Amniotic stem cell (primary cell): Measurements from ENCODE around the gene CFAP77.
"Not testable (repeated sequence)": the region's sequence is repeated elsewhere in the genome, so short reads cannot be mapped to it uniquely, and the experiment has no call there.

Experiments used
- DNase-seq: peaks from one replicate; lab custom pipeline; 2025; lab: John Stamatoyannopoulos, UW

Gene CFAP77

GRCh38 chr9:132409828-132410528, at the start of gene CFAP77:
CFAP77 (plus strand) TSS chr9:132410211; CDS start chr9:132410272, 61 bp downstream.
- DNase-seq, result no peak

- DNase-seq, result no peak
Measured at GRCh38 chr9:132364068-132364467, 45.9 kb upstream of the CFAP77 start.

- no peak for DNase-seq
Measured at GRCh38 chr9:132365986-132366385, 44.0 kb upstream of the CFAP77 start.

DNA sequence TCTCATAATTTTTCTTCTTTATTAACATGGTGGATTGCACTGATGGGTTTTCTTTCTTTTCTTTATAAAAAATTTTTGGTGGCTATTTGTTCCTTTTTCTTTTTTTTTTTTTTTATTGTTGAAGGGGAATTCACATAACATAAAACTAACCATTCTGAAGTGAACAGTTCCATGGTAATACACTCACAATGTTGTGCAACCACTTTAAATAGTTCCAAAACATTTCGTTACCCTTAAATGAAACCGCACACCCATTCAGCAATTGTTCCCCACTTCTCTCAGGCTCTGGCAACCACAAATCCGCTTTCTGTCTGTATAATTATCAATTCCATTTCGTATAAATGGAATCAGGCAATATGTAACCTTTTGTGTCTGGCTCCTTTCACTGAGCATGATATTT, 43.5 kb upstream of the CFAP77 start:
- DNase-seq, result no peak

DNA sequence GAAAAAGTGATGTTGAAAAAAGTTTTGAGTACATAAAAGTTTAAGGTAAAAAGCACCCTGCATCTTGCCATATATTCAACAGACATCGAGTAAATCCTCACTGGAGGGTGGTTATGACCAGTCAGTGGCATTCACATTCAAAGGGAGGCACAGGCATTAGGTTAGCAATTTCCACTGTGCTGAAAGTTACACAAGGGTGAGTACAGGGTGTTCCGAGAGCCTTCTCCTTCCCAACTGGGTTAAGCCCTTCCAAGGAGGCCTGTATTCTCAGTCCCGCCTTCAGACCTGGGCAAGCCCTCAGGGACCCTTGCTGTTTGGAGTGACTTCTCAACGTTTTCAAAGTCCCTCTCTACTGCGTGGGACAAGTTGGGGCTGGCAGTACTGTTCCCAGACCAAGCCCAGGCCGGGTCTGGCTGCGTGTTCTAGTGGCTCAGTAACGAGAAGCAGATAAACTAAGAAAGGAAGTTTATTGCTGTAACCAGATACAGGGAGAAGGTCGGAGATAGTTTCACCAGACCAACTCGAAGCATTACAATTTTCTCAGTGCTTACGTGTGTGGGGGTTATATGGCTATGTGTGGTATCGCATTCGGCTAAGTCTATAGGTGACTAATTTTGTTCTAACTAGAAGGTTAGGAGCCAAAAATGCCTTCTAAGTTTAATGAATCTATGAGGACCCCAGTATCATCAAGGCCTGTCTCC, 42.2 kb upstream of the CFAP77 start:
- DNase-seq, result no peak

DNA sequence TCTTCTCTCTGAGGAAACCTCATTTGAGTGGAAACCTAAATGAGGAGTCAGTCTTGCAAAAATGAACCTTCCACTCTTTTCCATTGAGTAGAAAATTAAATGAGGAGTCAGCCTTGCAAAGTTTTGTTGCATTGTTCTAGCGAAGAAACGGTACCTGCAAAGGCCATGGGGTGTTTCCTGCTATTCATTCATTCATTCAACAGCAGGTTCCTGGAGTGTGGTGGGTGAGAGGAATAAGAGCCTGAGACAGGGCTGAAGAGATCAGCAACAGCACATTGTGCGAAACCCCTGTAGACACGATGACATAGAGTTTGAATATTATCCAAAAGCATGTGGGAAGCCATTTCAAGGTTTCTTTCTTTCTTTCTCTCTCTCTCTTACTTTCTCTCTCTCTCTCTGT, 40.6 kb upstream of the CFAP77 start:
- no peak for DNase-seq

GRCh38 chr9:132370592-132370991, 39.4 kb upstream of the CFAP77 start:
- no peak for DNase-seq

GRCh38 chr9:132372177-132373095, 37.6 kb upstream of the CFAP77 start:
- DNase-seq, result no peak

- not testable (repeated sequence) for DNase-seq
Measured at GRCh38 chr9:132377769-132378168, 32.2 kb upstream of the CFAP77 start.

- DNase-seq, result not testable (repeated sequence)
Measured at GRCh38 chr9:132378416-132378815, 31.6 kb upstream of the CFAP77 start.

- no peak for DNase-seq
Measured at GRCh38 chr9:132381966-132382541, 28.0 kb upstream of the CFAP77 start.

GRCh38 chr9:132383462-132383883, 26.5 kb upstream of the CFAP77 start:
- no peak for DNase-seq

- DNase-seq, result no peak
Measured at GRCh38 chr9:132384376-132384775, 25.6 kb upstream of the CFAP77 start.

GRCh38 chr9:132387133-132387532, 22.9 kb upstream of the CFAP77 start:
- no peak for DNase-seq

DNA sequence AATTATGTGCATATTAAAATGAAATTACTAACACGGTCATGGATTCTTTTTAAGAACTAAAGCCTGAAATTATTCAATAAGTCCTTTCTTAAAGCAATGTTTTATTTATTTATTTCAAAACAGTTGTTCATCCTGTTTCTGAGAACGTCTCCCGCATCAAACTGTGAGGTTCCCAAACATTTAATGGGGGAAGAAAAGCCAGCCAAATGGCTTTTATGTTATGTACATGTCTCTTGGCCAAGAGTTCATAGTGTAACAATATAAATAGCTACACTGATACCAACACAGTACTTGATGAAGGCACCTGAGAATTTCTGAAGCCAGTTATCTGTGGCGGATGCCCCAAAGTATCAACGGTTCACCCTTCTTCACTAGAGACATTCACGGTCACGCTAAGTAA, 19.0 kb upstream of the CFAP77 start:
- no peak for DNase-seq

GRCh38 chr9:132391449-132391848, 18.6 kb upstream of the CFAP77 start:
- no peak for DNase-seq

GRCh38 chr9:132395560-132395959, 14.5 kb upstream of the CFAP77 start:
- DNase-seq, result no peak

DNA sequence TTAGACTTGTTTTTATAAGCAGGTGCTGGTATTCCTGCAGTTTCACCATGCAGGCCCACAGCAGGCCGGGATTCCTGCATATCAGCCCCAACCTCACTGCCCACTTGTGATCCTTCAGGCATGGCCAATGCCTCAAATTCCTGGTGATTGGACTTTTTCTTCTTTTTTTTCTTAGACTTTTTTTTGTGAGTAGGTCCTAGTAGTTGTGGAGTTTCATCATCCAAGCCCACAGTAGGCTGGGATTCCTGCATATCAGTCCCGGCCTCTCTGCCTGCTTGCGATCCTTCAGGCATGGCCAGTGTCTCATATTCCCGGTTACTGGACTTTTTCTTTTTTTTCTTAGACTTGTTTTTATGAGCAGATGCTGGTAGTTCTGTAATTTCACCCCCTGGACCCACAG, 8.2 kb upstream of the CFAP77 start:
- no peak for DNase-seq

GRCh38 chr9:132404228-132404881, 5.7 kb upstream of the CFAP77 start:
- DNase-seq, result no peak

DNA sequence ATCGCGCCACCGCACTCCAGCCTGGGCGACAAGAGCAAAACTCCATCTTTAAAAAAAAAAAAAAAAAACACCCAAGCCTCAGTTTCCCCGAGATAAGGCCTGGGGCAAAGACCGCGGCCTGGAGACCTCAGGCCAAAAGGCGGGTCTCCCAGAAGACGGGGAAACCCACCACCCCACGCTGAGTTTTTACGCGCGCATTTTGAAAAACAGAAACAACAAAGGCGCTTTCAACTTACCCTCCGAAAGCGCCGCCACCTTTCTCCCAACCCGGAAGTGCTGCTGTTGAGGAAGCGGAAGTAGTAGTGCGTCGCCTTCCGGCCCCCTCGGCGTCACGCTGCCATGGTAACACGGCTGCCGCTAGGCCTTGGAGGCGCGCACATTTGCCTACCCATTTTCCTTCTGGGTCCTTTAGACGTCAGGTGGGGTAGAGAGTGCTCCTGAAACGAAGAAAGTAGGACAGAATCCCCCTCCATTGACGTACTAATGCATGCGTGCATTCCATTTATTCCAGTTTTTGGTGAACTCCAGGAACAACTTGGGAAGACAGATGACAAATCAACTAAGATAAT, 3.4 kb upstream of the CFAP77 start, which contains the start of gene TTF1:
Gene TTF1 (minus strand): TSS at position 287 of the 569 bp plus-strand sequence. CDS start 4,019 bp downstream, outside the sequence.
- peak; percentile 78 for DNase-seq

DNA sequence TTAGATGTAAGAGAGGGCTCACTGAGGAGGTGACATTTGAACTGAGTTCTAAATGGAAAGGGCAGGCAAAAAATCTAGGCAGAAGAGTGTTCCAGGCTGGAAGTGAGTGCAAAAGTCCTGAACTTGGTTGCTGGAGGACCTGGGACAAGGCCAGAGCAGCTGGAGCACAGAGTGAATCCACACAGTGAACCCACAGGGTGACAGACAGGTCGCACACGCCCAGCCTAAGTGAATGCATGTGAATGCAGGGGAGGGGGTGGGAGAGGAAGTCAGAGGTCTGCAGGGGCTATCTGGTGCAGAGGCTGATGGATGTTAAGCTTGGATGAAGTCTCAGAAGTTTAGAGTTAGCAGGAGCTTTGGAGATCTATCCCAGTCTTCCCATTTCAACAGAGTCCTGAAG, 2.8 kb upstream of the CFAP77 start:
- DNase-seq, result no peak
